ENCODE data around the gene PYDC2. TPM values are rescaled to one million over a fixed set of nuclear protein-coding genes. Genes with fewer than 3 reads are reported as not detected.

PYDC2 gene
- total RNA-seq, 1 donor from 2014 or later, result not detected

- intact Hi-C loops (cut with micrococcal nuclease), result no loop called here
- no peaks in the 10 kb centered on the region for H3K27me3 ChIP-seq (ENCODE audit: low read depth)
- TF ChIP-seq, protein P1, sequence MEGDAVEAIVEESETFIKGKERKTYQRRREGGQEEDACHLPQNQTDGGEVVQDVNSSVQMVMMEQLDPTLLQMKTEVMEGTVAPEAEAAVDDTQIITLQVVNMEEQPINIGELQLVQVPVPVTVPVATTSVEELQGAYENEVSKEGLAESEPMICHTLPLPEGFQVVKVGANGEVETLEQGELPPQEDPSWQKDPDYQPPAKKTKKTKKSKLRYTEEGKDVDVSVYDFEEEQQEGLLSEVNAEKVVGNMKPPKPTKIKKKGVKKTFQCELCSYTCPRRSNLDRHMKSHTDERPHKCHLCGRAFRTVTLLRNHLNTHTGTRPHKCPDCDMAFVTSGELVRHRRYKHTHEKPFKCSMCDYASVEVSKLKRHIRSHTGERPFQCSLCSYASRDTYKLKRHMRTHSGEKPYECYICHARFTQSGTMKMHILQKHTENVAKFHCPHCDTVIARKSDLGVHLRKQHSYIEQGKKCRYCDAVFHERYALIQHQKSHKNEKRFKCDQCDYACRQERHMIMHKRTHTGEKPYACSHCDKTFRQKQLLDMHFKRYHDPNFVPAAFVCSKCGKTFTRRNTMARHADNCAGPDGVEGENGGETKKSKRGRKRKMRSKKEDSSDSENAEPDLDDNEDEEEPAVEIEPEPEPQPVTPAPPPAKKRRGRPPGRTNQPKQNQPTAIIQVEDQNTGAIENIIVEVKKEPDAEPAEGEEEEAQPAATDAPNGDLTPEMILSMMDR (IDR thresholded peaks at IDR 0.05; ENCODE audit: borderline replicate concordance), result no peak
- no peak overlapping the region for H3K4me3 ChIP-seq
- H3K4me1 ChIP-seq, result no peaks in the 10 kb centered on the region
- H3K36me3 ChIP-seq, result no peaks in the 10 kb centered on the region
- no peak for DNase-seq
- no peak overlapping the region for H3K27ac ChIP-seq (replicated peaks)
- peaks cover 22% of the 10 kb centered on the region for H3K9me3 ChIP-seq (replicated peaks)
Observed at GRCh38 chr3:191484461-191484860, 23.5 kb downstream of the PYDC2 start.

GRCh38 chr3:191492601-191493000 lies 31.6 kb downstream of the PYDC2 start:
- no peak overlapping the region for H3K27ac ChIP-seq (replicated peaks)
- H3K4me1 ChIP-seq, result peaks cover 4% of the 10 kb centered on the region
- no peaks in the 10 kb centered on the region for H3K36me3 ChIP-seq
- no peak overlapping the region for H3K4me3 ChIP-seq
- no peak for DNase-seq
- intact Hi-C loops (cut with micrococcal nuclease), result no loop called here
- peaks cover 1% of the 10 kb centered on the region for H3K9me3 ChIP-seq (replicated peaks)
- no peaks in the 10 kb centered on the region for H3K27me3 ChIP-seq (ENCODE audit: low read depth)
- TF ChIP-seq, protein P1 (IDR thresholded peaks at IDR 0.05; ENCODE audit: borderline replicate concordance), result no peak

DNA sequence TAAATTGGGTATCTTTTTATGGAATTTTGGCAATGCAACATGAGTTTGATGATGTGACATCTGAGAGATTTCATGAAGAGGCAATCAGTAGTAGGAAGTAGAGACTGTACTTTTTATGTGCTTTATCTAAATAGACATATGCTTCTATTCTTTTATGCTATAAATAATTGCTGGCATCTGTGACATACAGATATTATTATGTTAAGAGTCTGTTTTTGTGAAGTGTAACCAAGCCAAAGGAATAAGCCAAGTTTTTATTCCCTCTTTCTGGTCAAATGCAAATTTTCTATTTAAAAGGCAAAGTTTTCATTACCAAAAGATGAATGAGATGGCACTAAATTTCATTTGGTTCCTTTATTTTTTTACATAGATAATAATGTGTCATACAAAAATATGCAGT lies 32.4 kb downstream of the PYDC2 start:
- H3K9me3 ChIP-seq (replicated peaks), result no peaks in the 10 kb centered on the region
- no peak for DNase-seq
- H3K4me3 ChIP-seq, result no peak overlapping the region
- no peaks in the 10 kb centered on the region for H3K27me3 ChIP-seq (ENCODE audit: low read depth)
- intact Hi-C loops (cut with micrococcal nuclease), result no loop called here
- no peaks in the 10 kb centered on the region for H3K36me3 ChIP-seq
- H3K27ac ChIP-seq (replicated peaks), result no peak overlapping the region
- TF ChIP-seq, protein P1 (IDR thresholded peaks at IDR 0.05; ENCODE audit: borderline replicate concordance), result no peak
- H3K4me1 ChIP-seq, result peaks cover 4% of the 10 kb centered on the region

GRCh38 chr3:191499307-191500080 lies 38.5 kb downstream of the PYDC2 start:
- H3K9me3 ChIP-seq (replicated peaks), result no peaks in the 10 kb centered on the region
- intact Hi-C loops (cut with micrococcal nuclease), result no loop called here
- TF ChIP-seq, protein P1 (IDR thresholded peaks at IDR 0.05; ENCODE audit: borderline replicate concordance), result no peak
- DNase-seq, result peak; percentile 42
- H3K27me3 ChIP-seq (ENCODE audit: low read depth), result no peaks in the 10 kb centered on the region
- H3K36me3 ChIP-seq, result no peaks in the 10 kb centered on the region
- H3K4me1 ChIP-seq, result peaks cover 11% of the 10 kb centered on the region
- no peak overlapping the region for H3K27ac ChIP-seq (replicated peaks)
- peak overlapping the region; percentile 49 for H3K4me3 ChIP-seq

DNA sequence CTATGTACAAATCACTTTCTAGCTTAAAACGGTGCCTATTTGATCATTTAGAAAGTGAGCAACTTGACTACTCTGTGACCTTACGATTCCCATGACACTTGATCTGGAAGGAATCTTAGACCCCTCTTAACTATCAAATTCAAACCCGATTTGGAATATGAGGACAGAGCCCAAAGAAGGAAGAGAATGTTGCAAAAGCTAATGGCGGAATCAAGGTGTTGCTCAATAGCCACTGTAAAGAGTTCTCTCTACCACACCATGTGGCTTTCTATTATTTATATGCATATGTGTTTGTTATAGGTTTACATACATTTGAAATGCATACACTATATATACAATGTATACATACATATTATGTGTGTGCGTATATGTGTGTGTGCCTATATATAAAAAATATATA lies 39.9 kb downstream of the PYDC2 start:
- no peak overlapping the region for H3K27ac ChIP-seq (replicated peaks)
- intact Hi-C loops (cut with micrococcal nuclease), result no loop called here
- DNase-seq, result no peak
- no peaks in the 10 kb centered on the region for H3K36me3 ChIP-seq
- no peaks in the 10 kb centered on the region for H3K9me3 ChIP-seq (replicated peaks)
- no peak overlapping the region for H3K4me3 ChIP-seq
- H3K27me3 ChIP-seq (ENCODE audit: low read depth), result no peaks in the 10 kb centered on the region
- H3K4me1 ChIP-seq, result peaks cover 11% of the 10 kb centered on the region
- TF ChIP-seq, protein P1 (IDR thresholded peaks at IDR 0.05; ENCODE audit: borderline replicate concordance), result no peak

Measured in left ventricle myocardium inferior (tissue), 1 donor.